Fibroblast of skin of left biceps (primary cell): ENCODE measurements around the gene PDE8B.
A peak's percentile ranks its signal among the peaks of the same experiment; 100 is the strongest.

Experiments
- DNase-seq, 2 experiments: peaks; one replicate each; pipeline ENCODE4 v3.0.0-alpha.2; 2013; ENCODE audit warnings: low read depth in 2 of 2

Gene PDE8B

DNA sequence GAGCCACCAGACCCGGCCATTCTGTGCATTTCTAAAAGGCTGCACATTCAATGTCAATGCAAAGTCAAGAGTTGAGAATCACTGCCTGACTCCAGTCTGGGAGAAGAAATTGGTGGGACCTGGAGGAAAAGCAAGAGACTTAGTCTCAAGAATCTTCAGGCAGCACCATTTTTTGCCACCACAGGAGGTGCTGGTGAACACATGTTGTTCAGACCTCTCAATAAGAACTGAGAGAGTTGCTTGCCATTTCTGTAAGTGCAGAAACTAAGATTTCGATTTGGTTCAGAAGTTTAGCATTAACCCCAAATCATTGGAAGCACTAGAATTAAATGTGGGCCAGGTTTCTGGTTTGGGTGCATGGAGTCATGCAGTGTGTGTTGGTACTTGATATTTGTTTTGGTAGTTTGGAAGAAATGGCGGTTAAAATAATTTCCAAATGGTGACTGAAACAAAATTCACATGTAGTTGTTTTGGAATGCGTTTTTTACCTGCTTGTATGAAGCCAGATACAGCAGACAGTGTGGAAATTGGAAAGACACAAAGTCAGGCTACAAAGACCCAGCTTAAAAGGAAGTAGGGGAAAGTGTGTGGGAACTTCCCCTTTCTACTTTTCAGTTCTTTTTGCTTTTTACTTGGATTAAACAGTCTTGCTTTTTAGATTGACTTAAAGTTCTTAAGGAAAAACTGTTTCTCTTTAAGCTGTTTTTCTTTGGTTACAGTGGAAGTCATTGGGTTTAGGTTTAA is 20.4 kb downstream of the PDE8B start:
- DNase-seq = no peak

DNA sequence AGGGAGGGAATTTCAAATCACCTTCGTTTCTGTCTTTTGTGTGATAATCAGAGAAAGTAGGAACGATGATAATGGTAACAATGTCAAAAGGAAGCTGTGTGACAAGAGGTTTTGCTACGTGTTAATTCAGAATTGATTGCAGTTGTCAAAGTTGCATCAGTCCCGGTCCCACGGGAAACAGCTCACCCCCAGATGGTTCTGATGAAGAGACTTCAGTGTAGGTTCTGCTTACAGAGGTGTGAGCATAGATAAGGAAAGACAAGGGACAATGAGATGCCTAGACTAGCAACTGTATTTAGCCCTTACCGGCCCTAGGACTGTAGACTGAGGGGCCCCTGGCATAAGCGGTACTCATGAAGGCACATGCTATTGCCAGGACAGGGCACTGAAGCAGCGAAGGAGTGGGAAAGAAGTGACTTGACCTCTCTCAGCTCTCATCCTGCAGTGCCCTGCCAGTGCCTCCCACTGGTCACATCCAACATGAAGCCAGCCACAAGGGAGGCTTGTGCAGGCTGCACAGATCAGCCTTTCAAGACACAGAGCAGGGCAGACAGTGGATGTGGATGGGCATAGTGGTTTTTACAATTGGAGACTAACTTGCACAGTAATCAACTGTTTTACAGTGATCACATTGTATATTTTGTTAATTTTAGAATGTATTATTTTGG is 21.1 kb downstream of the PDE8B start:
- DNase-seq = no peak

DNA sequence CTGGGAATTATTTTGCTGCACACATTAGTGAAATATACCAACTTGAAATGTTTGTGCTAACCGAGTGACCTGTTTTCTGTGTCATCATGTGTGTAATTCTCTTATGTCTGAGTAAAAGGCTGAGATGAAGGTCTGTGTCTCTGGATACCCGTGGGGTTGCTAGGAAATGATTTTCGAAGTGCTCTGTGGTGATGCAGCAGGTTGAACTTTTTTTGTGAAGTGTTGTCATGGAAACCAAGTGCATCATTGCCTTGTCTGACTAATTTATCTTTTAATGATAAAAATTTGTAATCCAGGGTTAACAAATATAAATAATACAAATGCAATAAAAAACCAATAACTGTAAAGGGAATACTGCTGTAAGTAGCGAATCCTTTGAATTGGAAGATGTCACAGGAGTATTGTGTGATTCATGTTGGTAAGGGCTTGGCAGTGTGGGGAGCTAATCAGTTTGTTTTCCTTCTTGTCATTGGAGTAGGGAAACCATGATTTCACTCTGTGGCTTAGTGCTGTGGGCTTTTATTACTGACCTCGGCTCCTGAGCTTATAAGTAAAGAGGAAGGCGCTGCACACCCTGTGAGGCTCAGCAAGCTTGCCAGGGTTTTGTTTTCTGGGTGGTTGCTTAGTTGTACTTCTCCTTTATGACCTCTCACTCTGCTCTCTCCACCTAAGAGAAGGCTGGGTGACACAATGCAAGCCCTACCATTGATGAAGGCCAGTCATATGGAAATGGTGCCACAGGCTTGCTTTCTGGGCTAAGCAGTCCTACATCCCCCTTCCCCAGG is 22.3 kb downstream of the PDE8B start:
- no peak for DNase-seq

DNA sequence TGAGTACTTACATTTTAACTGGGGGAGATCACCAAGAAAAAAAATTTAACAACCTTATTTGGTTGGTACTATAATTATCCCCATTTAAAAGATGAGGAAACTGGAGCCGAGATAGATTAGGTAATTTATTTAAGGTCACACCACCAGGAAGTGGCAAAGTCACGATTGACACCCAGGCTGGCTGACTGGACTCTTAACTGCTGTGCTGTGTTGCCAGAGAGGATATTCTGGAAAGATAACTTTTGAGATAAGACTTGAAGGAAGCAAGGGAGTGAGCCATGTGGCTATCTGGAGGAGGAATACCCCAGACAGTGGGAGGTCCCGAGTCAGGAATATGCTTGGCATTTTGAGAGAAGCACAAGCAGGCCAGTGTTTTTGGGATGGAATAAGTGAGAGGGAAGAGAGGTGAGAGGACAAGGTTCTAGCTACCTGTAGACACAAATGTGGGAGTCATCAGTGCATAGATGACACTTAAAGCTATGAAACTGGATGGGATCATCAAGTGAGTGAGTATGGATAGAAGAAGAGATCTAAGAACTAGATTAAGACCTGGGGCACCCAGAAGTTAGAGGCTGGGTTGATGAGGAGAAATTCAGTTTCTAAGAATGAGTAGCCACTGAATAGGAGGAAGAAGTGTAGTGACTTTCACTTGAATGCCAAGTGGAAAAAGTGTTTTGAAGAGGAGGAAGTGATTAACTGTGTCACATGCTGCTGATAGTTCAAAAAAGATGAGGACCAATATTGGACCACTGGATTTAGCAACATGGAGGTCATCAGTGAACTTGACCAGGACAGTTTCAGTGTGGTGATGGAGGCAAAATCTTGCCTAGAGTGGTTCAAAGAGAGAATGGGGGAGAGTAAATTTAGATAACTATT is 25.6 kb downstream of the PDE8B start:
- DNase-seq = no peak

DNA sequence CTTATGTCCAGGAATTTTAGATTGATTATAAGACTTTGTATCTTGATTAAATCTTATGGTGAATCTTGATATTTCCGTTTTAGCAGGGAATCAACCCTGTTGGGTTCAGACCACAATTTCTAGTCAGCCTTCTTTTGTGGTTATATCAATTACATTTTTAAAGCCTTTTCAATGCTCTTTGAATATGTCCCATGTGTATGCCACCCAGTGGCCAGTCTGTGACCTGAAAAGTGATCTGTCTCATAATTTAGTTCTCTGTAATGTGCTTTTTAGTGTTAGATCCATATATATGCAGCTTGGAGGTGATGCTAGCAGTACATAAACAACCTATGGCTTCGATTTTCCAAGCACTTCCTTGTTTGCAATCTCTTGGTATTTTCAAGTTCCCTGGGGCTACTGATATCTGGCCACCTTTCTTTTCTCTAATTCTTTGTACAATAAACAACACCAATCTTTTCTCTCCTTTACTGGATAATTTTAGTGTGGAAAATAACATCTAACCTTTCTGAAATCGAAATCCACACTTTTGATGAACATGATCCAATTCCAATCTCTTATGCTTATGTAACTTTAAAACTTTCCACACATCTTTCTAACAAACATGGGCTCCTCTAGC is 28.8 kb downstream of the PDE8B start:
- DNase-seq = no peak

DNA sequence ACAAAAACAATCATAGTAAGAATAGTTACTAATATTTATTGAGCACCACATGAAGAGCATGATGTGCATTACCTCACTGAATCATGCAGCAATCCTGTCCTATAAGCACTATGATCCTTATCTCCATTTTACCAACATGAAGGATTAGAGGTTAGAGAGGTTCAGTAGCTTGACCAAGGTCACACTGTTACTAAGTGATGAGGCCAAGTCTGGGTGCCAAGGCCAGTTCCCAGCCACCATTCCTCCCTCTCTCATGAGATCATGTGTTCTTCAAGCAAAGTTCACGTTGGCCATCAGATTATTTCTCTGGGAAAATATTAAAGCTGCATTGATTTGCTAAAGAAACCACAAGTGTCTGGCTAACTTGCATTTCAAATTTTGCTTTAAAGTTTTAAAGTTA is 31.0 kb downstream of the PDE8B start:
- DNase-seq = no peak

DNA sequence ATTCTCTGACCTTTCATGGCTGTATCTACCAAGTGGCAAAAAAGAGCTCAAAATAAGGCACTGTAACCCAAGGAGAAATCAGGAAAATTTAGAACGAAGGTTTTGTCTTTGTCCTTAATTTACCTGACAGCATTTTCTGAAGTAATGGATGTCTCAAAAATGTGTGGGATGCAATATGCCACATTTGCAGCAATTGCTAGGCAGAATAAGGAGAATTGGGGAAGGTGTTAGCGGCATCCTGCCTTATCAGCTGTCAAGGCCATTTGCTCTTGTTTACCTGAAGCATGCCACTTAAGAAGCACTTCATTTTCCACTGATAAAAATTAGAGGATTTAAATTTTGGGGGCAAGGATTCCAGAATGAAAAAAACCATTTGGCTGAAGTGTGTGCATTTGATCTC is 39.0 kb downstream of the PDE8B start:
- no peak for DNase-seq

DNA sequence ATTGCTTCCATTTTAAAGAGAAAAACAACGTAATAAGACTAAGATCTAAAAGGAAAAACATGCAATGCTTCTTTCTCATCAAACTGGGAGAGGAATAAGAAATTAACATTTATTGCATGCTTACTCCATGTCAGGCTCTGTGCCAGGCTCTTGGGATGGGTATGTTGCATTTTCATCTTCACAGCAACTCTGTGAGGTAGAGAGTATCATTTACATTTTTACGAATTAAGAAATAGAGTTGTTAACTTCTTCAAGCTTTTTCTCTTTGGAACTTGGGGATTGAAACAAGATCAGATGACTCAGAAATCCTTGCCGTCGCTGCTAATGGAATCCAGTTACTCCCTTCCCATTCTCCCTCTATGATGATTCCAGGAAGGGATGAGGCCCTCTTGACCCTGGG is 39.5 kb downstream of the PDE8B start:
- no peak for DNase-seq

DNA sequence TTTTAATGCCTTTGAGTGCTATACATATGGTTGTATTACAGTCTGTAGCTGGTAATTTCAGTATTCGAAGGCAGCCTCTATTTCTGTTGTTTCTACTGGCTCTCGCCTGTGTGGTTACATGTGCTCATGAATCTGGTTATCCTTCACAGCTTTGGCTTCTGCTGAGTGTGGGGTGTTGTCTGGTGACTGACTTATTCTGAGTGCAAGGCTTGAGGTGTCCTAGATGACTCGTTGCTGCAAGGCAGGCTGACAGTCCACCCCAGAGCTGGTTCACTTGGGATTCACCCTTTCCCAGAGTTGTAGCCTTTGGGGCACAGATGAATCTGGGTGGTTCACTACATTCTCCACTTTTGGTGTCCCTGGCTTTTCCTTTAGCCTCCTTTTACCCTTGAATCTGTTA is 41.4 kb downstream of the PDE8B start:
- no peak for DNase-seq

DNA sequence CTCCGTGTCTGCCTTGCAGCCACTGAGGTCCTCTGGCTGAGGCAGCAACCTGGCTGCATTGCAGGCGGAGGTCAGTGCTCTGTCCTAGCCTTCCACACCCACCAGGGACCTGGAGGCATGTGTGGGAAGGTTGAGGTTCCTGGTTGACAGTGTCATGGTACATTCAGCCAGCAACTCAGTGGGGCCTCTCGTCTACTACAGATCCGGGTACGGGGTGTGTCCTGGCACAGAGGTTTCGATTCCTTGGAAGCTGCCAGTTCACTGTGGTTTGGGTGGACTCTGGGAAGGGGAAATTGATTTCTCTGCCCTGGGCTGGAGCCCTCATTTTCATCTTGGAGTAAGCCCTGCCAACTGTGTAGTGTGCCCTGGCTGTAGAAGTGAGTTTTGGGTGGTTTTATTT is 45.1 kb downstream of the PDE8B start:
- DNase-seq = no peak

DNA sequence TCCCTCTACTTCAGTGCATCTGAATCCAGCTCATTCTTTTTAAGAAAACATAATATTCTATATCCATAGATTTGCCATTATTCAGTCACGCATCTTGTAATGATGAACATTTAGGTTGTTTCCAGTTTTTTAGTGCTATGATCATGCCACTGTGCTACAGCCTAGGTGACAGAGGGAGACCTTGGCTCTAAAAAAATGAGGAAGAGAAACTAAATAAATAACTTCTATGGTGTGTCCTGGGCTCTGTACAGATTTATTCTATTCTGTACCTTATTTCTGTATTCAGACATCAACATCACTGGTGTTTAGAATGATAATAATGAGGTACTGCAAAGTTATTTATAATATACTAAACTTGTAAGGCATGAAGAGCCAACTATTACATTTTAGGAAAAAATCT is 45.9 kb downstream of the PDE8B start:
- no peak for DNase-seq

DNA sequence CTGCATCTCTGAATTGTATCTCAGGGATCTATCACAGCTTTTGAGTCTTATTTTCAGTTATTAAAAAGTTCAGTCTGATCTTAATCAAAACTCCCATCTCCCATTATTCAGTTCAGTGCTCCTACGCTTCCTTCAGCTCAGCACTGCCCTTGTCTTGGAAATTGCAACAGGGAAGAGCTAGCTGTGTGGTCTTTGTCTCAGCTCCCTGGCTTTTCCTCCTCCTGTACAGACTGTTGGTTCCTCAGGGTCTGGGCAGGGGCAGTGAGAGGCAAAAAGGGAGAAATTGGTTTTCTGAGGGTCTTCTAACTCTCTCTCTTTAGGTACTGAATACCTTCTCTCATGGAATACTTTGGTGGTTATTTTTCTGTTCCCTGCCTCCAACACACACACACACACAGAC is 48.2 kb downstream of the PDE8B start:
- no peak for DNase-seq

DNA sequence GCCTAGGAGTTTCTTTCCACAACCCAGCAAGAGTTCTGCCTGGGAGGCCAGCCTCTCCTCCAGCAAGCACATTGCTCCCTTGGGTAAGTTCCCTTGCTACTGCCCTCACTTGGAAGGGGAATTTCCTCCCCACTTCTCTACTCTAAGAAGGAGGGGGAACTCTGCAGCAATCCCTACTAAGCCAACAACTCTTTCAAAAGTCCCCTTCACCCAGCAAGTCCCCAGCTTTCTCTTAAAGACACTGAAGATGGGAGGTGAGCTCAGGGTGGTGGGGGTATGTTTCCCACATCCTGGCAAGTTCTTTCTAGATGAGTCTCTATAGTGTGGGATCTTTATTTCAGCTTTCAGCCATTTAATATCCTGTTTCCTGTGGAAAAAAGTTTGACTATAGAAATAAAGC is 49.0 kb downstream of the PDE8B start:
- no peak for DNase-seq

DNA sequence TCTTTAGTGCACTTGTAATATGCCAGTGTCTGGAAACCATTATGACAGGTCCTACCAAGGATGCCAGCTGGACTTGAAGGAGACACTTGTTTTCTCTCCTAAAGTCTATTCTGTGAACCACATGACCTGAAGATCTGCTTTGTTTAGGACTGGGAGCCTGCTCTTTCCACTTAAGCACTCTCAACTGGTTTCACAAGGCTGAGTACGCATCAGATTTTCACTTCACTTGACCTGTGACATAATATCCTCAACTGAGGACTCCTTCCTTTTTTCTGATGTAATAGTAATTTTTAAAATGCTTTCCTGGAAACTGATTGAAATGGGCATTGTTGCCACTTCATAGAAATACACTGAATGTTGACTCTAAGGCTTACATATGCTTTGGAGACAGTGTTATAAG is 52.2 kb downstream of the PDE8B start:
- DNase-seq = no peak

DNA sequence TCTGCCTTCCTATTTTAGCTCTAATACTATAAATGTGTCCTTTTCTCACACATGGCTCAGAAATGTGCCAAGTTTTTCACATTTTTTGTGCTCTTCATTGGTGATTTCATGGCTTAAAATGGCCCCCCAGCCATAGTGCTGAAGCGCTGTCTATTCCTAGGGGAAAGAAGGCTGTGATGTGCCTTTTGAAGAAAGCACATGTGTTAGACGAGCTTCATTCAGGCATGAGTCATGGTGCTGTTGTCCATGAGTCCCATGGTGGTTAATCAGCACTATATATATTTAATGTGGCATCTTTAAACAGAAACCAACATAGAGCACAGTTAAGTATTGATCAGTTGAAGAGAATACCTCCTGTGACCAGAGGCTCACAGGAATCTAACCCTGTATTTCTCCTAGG is 55.8 kb downstream of the PDE8B start:
- peak; percentile 19 to 35 for DNase-seq

DNA sequence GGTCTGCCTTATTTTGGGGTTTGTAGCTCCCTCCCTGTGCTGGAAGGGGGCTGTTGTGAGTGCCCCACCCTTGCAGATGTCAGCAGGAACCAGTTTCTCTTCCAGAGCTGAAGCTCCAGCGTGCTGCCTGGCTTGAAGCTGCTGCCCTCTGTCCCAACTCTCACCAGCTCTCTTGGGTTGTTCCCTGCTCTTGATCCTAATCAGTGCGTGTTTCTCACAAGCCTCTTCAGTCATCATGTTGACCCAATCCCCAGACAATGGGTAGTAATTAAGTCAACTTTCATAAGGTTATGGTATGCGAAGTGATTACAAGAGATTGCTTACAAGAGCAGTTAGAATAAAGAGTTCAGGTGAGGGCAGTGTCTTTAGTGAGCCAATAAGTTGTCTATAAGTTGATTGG is 57.0 kb downstream of the PDE8B start:
- DNase-seq = no peak

DNA sequence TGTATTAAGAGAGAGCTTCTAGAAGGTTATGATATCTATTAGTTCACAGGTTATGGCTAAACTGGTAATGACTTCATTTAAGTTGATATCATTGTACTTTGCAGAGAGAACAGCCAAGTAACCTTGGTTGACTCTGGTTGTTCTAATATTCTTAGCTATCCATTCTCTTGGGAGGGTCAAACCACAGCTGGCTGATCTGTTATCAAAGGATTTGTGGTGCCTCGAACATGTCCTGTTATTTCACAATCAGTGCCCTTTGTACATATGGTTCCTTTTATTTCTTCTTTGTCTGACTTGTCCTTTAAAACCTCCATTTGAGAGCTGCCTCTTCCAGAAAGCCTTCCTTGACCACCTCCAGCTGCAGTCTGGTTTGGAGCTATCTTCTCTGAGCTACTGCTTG is 61.7 kb downstream of the PDE8B start:
- DNase-seq = no peak

DNA sequence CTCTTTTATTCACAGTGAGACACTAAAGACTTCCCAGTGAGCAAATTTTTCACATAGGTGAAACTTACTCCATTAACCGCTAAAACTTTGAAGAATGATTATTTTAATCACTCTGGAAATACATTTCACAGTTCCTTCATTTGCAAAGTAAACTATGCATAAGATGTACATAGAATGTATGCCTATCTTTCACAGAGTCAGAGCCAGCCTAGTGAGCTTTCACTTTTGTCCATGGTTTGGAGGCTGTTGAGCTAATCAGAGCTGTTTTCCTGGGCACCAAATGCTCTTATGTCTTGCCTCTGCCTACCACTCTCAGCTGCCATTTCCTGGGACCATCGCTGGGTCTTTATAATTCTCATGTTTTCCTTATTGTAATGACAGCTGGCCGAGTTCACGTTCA is 67.3 kb downstream of the PDE8B start:
- no peak for DNase-seq

DNA sequence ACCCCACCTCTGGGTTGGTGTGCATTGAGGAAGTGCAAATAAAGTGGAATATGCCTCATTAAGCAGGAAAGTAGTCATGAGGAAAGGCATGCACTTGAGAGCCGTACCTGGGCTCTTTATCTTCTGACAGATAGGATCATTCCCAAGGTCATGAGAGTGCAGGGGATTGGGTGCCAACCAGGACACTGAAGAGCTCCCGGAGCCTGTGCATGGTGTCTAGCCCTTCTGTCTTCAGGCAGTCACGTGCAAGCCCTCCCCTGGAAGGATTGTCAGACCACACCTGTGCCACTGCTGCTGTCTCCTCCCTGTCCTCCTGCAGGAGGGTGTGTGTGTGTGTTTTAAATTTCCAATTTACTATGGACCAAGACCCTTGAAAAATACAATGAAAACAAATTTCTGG is 69.6 kb downstream of the PDE8B start:
- no peak for DNase-seq

DNA sequence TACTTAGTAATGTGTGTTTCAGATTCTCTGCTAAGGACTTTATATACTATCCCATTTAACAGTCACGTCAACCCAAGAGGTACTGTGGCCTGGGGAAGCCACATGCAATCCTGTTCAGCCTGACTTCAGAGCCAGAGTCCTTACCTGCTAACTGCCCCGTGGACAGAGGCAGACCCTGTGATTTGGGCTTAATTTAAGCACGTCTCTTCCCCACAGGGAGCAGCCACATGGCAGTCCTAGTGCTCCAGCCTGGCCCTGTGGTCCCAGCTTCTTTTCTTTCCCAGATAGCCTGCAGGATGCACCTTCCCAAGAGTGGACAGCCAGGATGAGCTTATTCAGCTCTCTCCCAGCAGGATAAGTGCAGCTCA is 71.5 kb downstream of the PDE8B start:
- DNase-seq = no peak

DNA sequence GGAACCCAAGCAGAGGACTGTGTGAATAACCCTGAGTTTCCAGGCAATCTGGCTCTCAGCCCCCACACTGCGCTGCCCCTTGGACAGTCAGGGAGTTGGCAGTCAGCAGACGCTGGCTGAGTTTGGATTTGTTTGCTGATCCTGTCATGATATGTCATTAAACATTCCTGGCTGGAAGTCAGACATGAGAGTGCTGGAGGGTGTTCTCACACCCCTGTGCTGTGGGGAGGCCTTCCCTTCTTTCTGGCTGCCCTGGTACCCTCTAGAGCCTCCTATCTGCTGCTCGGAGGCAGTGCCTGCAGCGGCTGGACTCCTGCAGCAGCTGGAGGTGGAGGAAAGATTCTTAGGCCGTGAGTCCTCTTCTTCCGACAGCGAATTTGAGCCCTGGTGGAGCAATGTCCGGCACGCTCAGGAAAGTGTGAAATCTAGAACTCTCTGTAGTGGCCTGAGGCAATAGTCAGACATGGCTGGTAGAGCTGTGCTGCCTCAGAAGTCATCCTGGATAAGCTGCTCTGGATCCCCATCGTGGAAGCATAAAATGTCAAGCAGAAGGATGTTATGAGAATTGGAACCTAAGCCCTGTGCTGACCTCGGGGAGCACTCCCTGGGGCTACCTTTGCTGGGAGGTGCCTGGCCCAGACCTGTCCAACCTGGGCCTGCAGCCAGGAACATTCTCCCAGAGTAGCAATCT is 72.0 kb downstream of the PDE8B start:
- no peak for DNase-seq
